Mesendoderm (in vitro differentiated cells): ENCODE results near the gene ERC1.

ENCODE experiments used
- DNase-seq: peaks from one replicate; pipeline ENCODE4 v3.0.0; 2013
- H2AK5ac ChIP-seq: 2 replicates; pipeline ENCODE4 v1.6.1; 2013; ENCODE audit warnings: low read length, inconsistent platforms
- H2BK120ac ChIP-seq: 2 replicates; pipeline ENCODE4 v1.6.1; 2013; ENCODE audit warnings: low read depth, mild to moderate bottlenecking, low read length, moderate library complexity, mixed read lengths
- H2BK15ac ChIP-seq: replicated peaks from 2 replicates; pipeline ENCODE4 v1.6.1; 2013; ENCODE audit warnings: low read depth, mild to moderate bottlenecking, moderate library complexity
- H2BK5ac ChIP-seq: 2 replicates; pipeline ENCODE4 v1.6.1; 2013; ENCODE audit warnings: low read length, inconsistent platforms
- H3K18ac ChIP-seq: 2 replicates; pipeline ENCODE4 v1.6.1; 2013; ENCODE audit warnings: mild to moderate bottlenecking, low read length, mixed read lengths
- H3K23ac ChIP-seq: one replicate; pipeline ENCODE4 v1.6.1; 2013; ENCODE audit warnings: low read length
- H3K27ac ChIP-seq: 2 replicates; pipeline ENCODE4 v1.5.1; 2013; ENCODE audit warnings: low read depth, mild to moderate bottlenecking, inconsistent platforms, low read length, moderate library complexity
- H3K27me3 ChIP-seq: 2 replicates; pipeline ENCODE4 v1.6.1; 2013; ENCODE audit warnings: low read length, control low read depth, mild to moderate bottlenecking, inconsistent platforms; ENCODE audit not compliant: insufficient read depth, poor library complexity
- H3K36me3 ChIP-seq: 2 replicates; pipeline ENCODE4 v1.6.1; 2013; ENCODE audit warnings: low read length, inconsistent platforms; ENCODE audit not compliant: control insufficient read depth, insufficient read depth
- H3K4ac ChIP-seq: one replicate; pipeline ENCODE4 v1.6.1; 2013; ENCODE audit warnings: low read depth, mild to moderate bottlenecking, low read length, moderate library complexity
- H3K4me1 ChIP-seq: 2 replicates; pipeline ENCODE4 v1.6.1; 2013; ENCODE audit warnings: low read depth, low read length, inconsistent platforms; ENCODE audit not compliant: control insufficient read depth
- H3K4me2 ChIP-seq: 2 replicates; pipeline ENCODE4 v1.6.1; 2013; ENCODE audit warnings: low read length
- H3K4me3 ChIP-seq: 2 replicates; pipeline ENCODE4 v1.5.1; 2013; ENCODE audit warnings: mild to moderate bottlenecking, low read length
- H3K56ac ChIP-seq: one replicate; pipeline ENCODE4 v1.6.1; 2013; ENCODE audit warnings: low read length
- H3K79me1 ChIP-seq: 2 replicates; pipeline ENCODE4 v1.6.1; 2013; ENCODE audit warnings: low read length, inconsistent platforms
- H3K79me2 ChIP-seq: 2 replicates; pipeline ENCODE4 v1.6.1; 2013; ENCODE audit warnings: mild to moderate bottlenecking, low read length; ENCODE audit not compliant: control insufficient read depth, insufficient read depth
- H3K9ac ChIP-seq: 2 replicates; pipeline ENCODE4 v1.6.1; 2013; ENCODE audit warnings: low read length, inconsistent platforms
- H4K5ac ChIP-seq: one replicate; pipeline ENCODE4 v1.6.1; 2013; ENCODE audit warnings: low read length
- H4K8ac ChIP-seq: one replicate; pipeline ENCODE4 v1.6.1; 2013; ENCODE audit warnings: low read depth, mild to moderate bottlenecking, control low read depth, low read length, moderate library complexity
- WGBS: extraction: QIAGEN DNeasy Blood & Tissue Kit; methylation state at CpG from one replicate; pipeline ENCODE4 v1.1.7; 2013; ENCODE audit warnings: low lambda C conversion rate, missing lambda C conversion rate; ENCODE audit not compliant: insufficient coverage; ENCODE audit errors: extremely low coverage; 5-methylcytosine and 5-hydroxymethylcytosine counted together

ERC1 gene

DNA sequence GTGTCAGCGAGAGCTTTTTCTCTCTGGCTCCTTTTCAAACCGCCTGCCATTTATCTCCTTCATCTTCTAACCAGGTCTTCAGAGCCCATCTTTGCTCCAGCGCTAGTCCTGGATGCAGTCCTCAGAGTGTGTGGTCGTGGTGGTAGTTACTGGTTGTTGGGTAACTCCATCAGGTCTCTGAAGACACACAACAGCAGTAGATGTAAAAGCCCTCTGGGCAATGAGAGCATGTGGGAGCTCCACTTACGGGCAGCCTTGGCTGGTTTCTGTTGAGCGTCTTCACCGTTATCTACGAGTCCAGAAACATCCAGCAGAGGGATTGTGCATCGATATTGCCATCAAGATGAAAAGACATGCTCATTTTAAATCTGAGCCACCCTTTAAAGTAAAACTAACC, 542.2 kb downstream of the ERC1 start:
- Histone ChIP-seq H3K79me1 (no peaks in the 10 kb centered on the region), H3K4me3 (no peak overlapping the region), H2BK5ac (no peak overlapping the region), H3K4me1 (no peaks in the 10 kb centered on the region), H3K9ac (no peak overlapping the region), H3K56ac (no peak overlapping the region), H4K5ac (no peak overlapping the region), H3K79me2 (no peaks in the 10 kb centered on the region), H3K27me3 (peaks cover 32% of the 10 kb centered on the region), H2AK5ac (no peak overlapping the region), H2BK15ac (no peak overlapping the region), H3K27ac (no peak overlapping the region), H3K4me2 (no peak overlapping the region), H3K18ac (no peak overlapping the region), H3K36me3 (no peaks in the 10 kb centered on the region), H3K4ac (no peak overlapping the region), H2BK120ac (no peak overlapping the region), H4K8ac (no peak overlapping the region), H3K23ac (no peak overlapping the region)
- DNase-seq, result no peak
- no CpG with 5 or more reads among the region's 9 CpGs for WGBS

DNA sequence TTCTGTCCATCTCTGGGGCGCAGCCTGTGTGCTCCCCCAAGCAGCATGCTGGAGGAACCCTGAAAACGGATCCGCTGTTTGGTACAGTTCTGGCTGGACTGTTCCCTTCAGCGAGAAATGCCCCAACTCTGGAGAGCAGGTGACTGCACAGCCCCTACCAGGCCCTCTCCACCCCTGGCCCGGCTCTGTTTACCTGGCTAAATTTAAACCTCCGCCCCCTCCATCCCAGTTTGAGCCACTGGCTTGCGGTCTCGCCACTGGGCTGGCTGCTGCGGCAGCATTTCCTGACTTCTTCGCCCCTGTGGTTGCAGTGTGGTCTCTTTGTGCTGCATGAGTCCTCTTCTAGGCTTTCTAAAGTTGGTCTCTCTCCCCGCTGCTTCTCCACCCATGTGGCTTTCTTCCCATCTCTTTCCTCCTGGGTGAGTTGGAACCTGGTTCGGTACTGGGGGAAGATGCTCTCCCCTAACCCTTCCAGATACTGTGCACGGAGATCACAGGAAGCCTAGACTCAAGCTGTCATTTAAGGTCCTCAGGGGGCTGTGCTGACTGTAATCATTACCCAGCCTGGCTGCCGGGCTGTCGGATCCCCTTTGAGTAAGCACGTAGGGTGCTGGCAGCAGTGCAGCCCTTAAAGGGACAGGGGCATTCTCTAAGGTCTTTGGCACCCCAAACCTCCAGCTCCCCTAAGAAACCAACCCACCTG, 542.7 kb downstream of the ERC1 start:
- Histone ChIP-seq H3K18ac (no peak overlapping the region), H3K56ac (no peak overlapping the region), H3K4me3 (no peak overlapping the region), H4K8ac (no peak overlapping the region), H3K4me1 (no peaks in the 10 kb centered on the region), H4K5ac (no peak overlapping the region), H3K36me3 (no peaks in the 10 kb centered on the region), H2BK15ac (no peak overlapping the region), H2BK5ac (no peak overlapping the region), H2AK5ac (no peak overlapping the region), H3K79me1 (no peaks in the 10 kb centered on the region), H3K9ac (no peak overlapping the region), H3K27ac (no peak overlapping the region), H3K23ac (no peak overlapping the region), H3K4me2 (no peak overlapping the region), H3K27me3 (peaks cover 32% of the 10 kb centered on the region), H3K79me2 (no peaks in the 10 kb centered on the region), H2BK120ac (no peak overlapping the region), H3K4ac (no peak overlapping the region)
- no CpG with 5 or more reads among the region's 16 CpGs for WGBS
- DNase-seq, result no peak

DNA sequence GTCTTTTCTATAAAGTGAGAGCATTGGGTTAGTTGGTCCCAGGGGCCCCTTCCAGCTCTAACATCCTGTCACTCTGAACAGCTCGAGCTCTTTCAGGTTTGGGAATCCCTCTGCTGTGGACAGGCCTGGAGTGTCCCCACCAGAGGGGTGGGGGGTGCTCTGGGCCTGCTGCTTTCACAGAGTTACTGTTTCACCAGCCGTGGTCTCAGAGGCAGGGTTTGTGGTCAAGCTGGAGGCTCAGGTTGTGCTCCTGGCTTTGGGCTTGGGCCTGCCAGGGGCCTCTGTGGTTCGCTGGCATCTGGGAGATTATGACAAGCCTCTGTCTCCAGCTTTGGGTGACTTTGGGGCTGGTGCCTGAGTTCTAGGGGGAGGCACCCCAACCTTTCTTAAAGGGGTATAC, 543.7 kb downstream of the ERC1 start:
- no peaks in the 10 kb centered on the region for H3K36me3 ChIP-seq
- H3K18ac ChIP-seq, result no peak overlapping the region
- no peak overlapping the region for H2BK120ac ChIP-seq
- H4K5ac ChIP-seq, result no peak overlapping the region
- no peaks in the 10 kb centered on the region for H3K79me1 ChIP-seq
- no peak overlapping the region for H3K4me3 ChIP-seq
- H2BK5ac ChIP-seq, result no peak overlapping the region
- peaks cover 27% of the 10 kb centered on the region for H3K27me3 ChIP-seq
- no peak overlapping the region for H2AK5ac ChIP-seq
- no peak for DNase-seq
- H2BK15ac ChIP-seq, result no peak overlapping the region
- H4K8ac ChIP-seq, result no peak overlapping the region
- no peak overlapping the region for H3K4ac ChIP-seq
- no peak overlapping the region for H3K9ac ChIP-seq
- no peak overlapping the region for H3K23ac ChIP-seq
- H3K56ac ChIP-seq, result no peak overlapping the region
- H3K4me1 ChIP-seq, result no peaks in the 10 kb centered on the region
- H3K4me2 ChIP-seq, result no peak overlapping the region
- no peaks in the 10 kb centered on the region for H3K79me2 ChIP-seq
- no CpG with 5 or more reads among the region's 3 CpGs for WGBS
- H3K27ac ChIP-seq, result no peak overlapping the region

DNA sequence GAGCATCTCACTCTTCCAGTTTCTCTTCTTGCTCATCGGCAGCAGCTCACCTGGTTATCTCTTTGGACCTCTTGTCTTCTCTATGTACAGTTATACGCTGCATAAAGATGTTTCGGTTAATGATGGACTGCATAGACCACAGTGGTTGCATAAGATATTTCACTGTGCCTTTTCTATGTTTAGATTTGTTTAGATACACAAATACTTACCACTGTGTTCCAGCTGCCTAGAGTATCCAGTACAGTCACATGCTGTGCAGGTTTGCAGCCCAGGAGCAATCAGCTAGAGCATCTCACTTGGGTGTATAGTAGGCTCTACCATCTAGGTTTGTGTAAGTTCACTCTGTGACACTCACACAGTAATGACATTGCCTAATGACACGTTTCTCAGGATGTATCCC, 545.8 kb downstream of the ERC1 start:
- no peak overlapping the region for H3K18ac ChIP-seq
- H3K27ac ChIP-seq, result no peak overlapping the region
- no peak overlapping the region for H3K4me2 ChIP-seq
- H3K23ac ChIP-seq, result no peak overlapping the region
- H3K4me3 ChIP-seq, result no peak overlapping the region
- no peak overlapping the region for H4K5ac ChIP-seq
- H2AK5ac ChIP-seq, result no peak overlapping the region
- H3K56ac ChIP-seq, result no peak overlapping the region
- H3K4ac ChIP-seq, result no peak overlapping the region
- no peak overlapping the region for H2BK15ac ChIP-seq
- no CpG with 5 or more reads among the region's 4 CpGs for WGBS
- no peaks in the 10 kb centered on the region for H3K79me1 ChIP-seq
- no peak overlapping the region for H2BK120ac ChIP-seq
- H4K8ac ChIP-seq, result no peak overlapping the region
- no peak overlapping the region for H3K9ac ChIP-seq
- H3K36me3 ChIP-seq, result no peaks in the 10 kb centered on the region
- DNase-seq, result no peak
- no peaks in the 10 kb centered on the region for H3K79me2 ChIP-seq
- H2BK5ac ChIP-seq, result no peak overlapping the region
- peaks cover 17% of the 10 kb centered on the region for H3K27me3 ChIP-seq
- no peaks in the 10 kb centered on the region for H3K4me1 ChIP-seq

DNA sequence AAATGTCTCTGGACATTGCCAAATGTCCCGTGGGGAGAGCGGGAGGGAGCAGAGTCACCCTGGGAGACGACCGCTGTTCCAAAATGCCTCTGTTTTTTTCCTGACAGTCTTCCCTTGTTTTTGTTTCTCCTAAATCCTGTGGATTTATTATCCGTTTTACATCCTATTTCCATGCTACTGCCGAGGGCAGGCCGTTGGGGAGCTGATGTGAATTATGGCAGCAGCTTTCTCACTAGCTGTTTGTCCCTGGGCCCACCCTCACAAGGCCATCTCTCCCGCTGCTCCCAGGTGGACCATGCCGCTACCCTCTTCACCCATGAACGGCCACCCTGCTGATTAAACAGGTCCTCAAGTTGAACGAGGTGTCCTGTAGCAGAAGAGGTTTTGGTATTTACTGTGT, 548.1 kb downstream of the ERC1 start:
- no peak for DNase-seq
- Histone ChIP-seq H3K27me3 (no peaks in the 10 kb centered on the region), H3K4me3 (no peak overlapping the region), H4K8ac (no peak overlapping the region), H4K5ac (no peak overlapping the region), H3K36me3 (no peaks in the 10 kb centered on the region), H3K56ac (no peak overlapping the region), H3K27ac (no peak overlapping the region), H3K79me2 (no peaks in the 10 kb centered on the region), H3K4me1 (no peaks in the 10 kb centered on the region), H3K4ac (no peak overlapping the region), H3K18ac (no peak overlapping the region), H2AK5ac (no peak overlapping the region), H2BK5ac (no peak overlapping the region), H2BK15ac (no peak overlapping the region), H3K23ac (no peak overlapping the region), H3K79me1 (no peaks in the 10 kb centered on the region), H2BK120ac (no peak overlapping the region), H3K4me2 (no peak overlapping the region), H3K9ac (no peak overlapping the region)
- no CpG with 5 or more reads among the region's 11 CpGs for WGBS

DNA sequence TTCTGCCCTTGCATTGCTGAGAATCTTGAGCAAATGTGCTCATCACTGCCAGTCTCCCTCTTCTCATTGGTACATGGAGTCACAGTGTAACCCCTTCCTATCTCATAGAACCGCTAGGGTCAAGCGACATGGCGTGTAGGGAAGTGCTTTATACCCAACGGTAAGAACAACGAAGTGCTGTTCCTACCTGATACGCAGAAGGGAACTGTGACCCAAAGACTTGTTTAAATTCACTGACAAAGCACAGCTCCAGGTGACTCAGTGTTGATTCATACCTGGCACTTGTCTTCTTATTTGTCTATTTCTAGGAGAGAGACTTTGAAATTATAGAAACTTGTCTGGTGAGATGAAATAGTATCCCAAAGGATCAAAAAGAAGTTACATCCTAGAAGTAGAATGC, 549.7 kb downstream of the ERC1 start:
- H2AK5ac ChIP-seq, result no peak overlapping the region
- H3K79me2 ChIP-seq, result no peaks in the 10 kb centered on the region
- H3K4me2 ChIP-seq, result no peak overlapping the region
- no peak for DNase-seq
- no peak overlapping the region for H3K4me3 ChIP-seq
- no peak overlapping the region for H3K27ac ChIP-seq
- no peaks in the 10 kb centered on the region for H3K79me1 ChIP-seq
- no peak overlapping the region for H4K8ac ChIP-seq
- no peak overlapping the region for H3K4ac ChIP-seq
- no peak overlapping the region for H3K23ac ChIP-seq
- H3K4me1 ChIP-seq, result no peaks in the 10 kb centered on the region
- no peak overlapping the region for H2BK5ac ChIP-seq
- H4K5ac ChIP-seq, result no peak overlapping the region
- H3K9ac ChIP-seq, result no peak overlapping the region
- H3K18ac ChIP-seq, result no peak overlapping the region
- H3K36me3 ChIP-seq, result no peaks in the 10 kb centered on the region
- no peak overlapping the region for H2BK15ac ChIP-seq
- no peak overlapping the region for H3K56ac ChIP-seq
- H3K27me3 ChIP-seq, result no peaks in the 10 kb centered on the region
- no peak overlapping the region for H2BK120ac ChIP-seq
- WGBS, result no CpG with 5 or more reads among the region's 6 CpGs
